ENCODE data around the gene CIRBP.

The CIRBP gene

GRCh38 chr19:1226522-1227303 lies 42.4 kb upstream of the CIRBP start:
- ChIA-PET CTCF (no interaction called here), POLR2A (ENCODE audit: low non-redundant PET) (no interaction called here)
- no peak for TF ChIP-seq CTCF (conservative IDR thresholded peaks at IDR 0.05; ENCODE audit: low read depth)
- peak overlapping the region; percentile 98 for H3K27ac ChIP-seq
- DNase-seq (ENCODE audit: low spot score), result no peak

- peak overlapping the region; percentile 98 for H3K27ac ChIP-seq
- ChIA-PET CTCF (no interaction called here), POLR2A (ENCODE audit: low non-redundant PET) (no interaction called here)
- TF ChIP-seq CTCF (conservative IDR thresholded peaks at IDR 0.05; ENCODE audit: low read depth), result no peak
- no peak for DNase-seq (ENCODE audit: low spot score)
These were observed 41.7 kb upstream of the CIRBP start for GRCh38 chr19:1227304-1228054.

- no peak for TF ChIP-seq CTCF (conservative IDR thresholded peaks at IDR 0.05; ENCODE audit: low read depth)
- ChIA-PET POLR2A (ENCODE audit: low non-redundant PET) (no interaction called here), CTCF (no interaction called here)
- peak overlapping the region; percentile 98 for H3K27ac ChIP-seq
- DNase-seq (ENCODE audit: low spot score), result no peak
These were observed 40.8 kb upstream of the CIRBP start for GRCh38 chr19:1228161-1228957.

GRCh38 chr19:1229056-1229923 lies 39.8 kb upstream of the CIRBP start:
- ChIA-PET POLR2A (ENCODE audit: low non-redundant PET) (no interaction called here), CTCF (interaction anchor here (1.4 kb wide), 1 partner anchor 11 kb away, joined by 3 read pairs; no protein-coding TSS in a partner anchor)
- no peak overlapping the region for H3K27ac ChIP-seq
- no peak for TF ChIP-seq CTCF (conservative IDR thresholded peaks at IDR 0.05; ENCODE audit: low read depth)
- no peak for DNase-seq (ENCODE audit: low spot score)

- TF ChIP-seq CTCF (conservative IDR thresholded peaks at IDR 0.05; ENCODE audit: low read depth), result no peak
- DNase-seq (ENCODE audit: low spot score), result no peak
- ChIA-PET CTCF (interaction anchor here (0.5 to 1.4 kb wide), 2 partner anchors 10 to 86 kb away, joined by 3 read pairs; no protein-coding TSS in a partner anchor), POLR2A (ENCODE audit: low non-redundant PET) (interaction anchor here (0.6 kb wide), 1 partner anchor 56 kb away, joined by 4 read pairs; no protein-coding TSS in a partner anchor)
- peak overlapping the region; percentile 3; the same call in 1 of the 2 replicates for H3K27ac ChIP-seq
These were observed 39.0 kb upstream of the CIRBP start for GRCh38 chr19:1229924-1230782.

Measured in RWPE1 (cell line).